Activated CD4-positive, alpha-beta memory T cell treated with anti-CD3 and anti-CD28 coated beads for 36 hours (primary cell): ENCODE results near the gene BET1L. TPM values are rescaled to one million over a fixed set of nuclear protein-coding genes. Genes with fewer than 3 reads are reported as not detected.
A peak's percentile ranks its signal among the peaks of the same experiment; 100 is the strongest.
"Not testable (repeated sequence)": the region's sequence is repeated elsewhere in the genome, so short reads cannot be mapped to it uniquely, and the experiment has no call there.

Experiments
- CTCF ChIA-PET: fragments of 350-600 bp; sonication (Branson Sonifier 250); formaldehyde crosslinking; loops from one replicate; lab custom pipeline; 2021; ENCODE audit warnings: antibody characterized with exemption, inconsistent platforms; lab: Charles Lee
- POLR2A ChIA-PET: fragments of 350-600 bp; sonication (Branson Sonifier 250); formaldehyde crosslinking; loops from one replicate; lab custom pipeline; 2021; ENCODE audit warnings: antibody characterized with exemption; lab: Charles Lee
- DNase-seq: peaks from one replicate; pipeline ENCODE4 v3.0.0-alpha.2; 2020
- H3K27ac Mint-ChIP-seq: one replicate; pipeline ENCODE4 v1.8.0; 2021; ENCODE audit warnings: mixed read lengths
- H3K27me3 Mint-ChIP-seq: one replicate; pipeline ENCODE4 v1.8.0; 2021; ENCODE audit warnings: mixed read lengths
- H3K36me3 Mint-ChIP-seq: one replicate; pipeline ENCODE4 v1.8.0; 2021; ENCODE audit warnings: mixed read lengths
- H3K4me1 Mint-ChIP-seq: one replicate; pipeline ENCODE4 v1.8.0; 2021; ENCODE audit warnings: low read depth, mixed read lengths
- H3K4me3 Mint-ChIP-seq: one replicate; pipeline ENCODE4 v1.8.0; 2021; ENCODE audit warnings: mild to moderate bottlenecking, mixed read lengths
- H3K9me3 Mint-ChIP-seq: one replicate; pipeline ENCODE4 v1.8.0; 2021; ENCODE audit warnings: mixed read lengths
- intact Hi-C: fragments of 100-400 bp; cut with micrococcal nuclease; formaldehyde crosslinking; loops from one replicate; pipeline ENCODE4 v1.15.1; 2023
- total RNA-seq, 2 experiments: library from RNA; stranded (reverse); gene quantifications; one replicate each; pipeline ENCODE4 v1.2.3, GENCODE V29; 2021

The BET1L gene
- total RNA-seq, 2 experiments from 2014 or later: 51.0 to 53.2 TPM

GRCh38 chr11:190546-190945 is 16.7 kb downstream of the BET1L start:
- not testable (repeated sequence) for H3K27ac Mint-ChIP-seq

DNA sequence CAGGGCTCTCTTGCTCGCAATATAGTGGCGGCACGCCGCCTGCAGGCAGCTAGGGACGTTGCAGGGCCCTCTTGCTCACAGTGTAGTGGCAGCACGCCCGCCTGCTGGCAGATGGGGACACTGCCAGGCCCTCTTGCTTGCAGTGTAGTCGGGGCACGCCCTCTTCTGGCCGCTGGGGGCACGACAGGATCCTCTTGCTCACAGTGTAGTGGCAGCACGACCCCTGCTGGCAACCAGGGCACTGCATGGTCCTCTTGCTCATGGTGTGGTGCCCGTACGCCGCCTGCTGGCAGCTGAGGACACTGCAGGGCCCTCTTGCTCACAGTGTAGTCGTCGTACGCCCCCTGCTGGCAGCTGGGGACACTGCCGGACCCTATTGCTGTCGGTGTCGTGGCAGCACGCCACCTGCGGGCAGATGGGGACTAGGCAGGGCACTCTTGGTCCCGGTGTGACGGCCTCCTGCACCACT is 17.3 kb downstream of the BET1L start:
- DNase-seq: peak; percentile 76
- H3K9me3 Mint-ChIP-seq, H3K4me3 Mint-ChIP-seq, POLR2A ChIA-PET, H3K36me3 Mint-ChIP-seq, intact Hi-C loops, CTCF ChIA-PET, H3K27me3 Mint-ChIP-seq, H3K27ac Mint-ChIP-seq: not testable (repeated sequence)
- peaks cover 11% of the 10 kb centered on the region for H3K4me1 Mint-ChIP-seq

More at GRCh38 chr11:190546-190945, 16.7 kb downstream of the BET1L start:
- H3K4me3 Mint-ChIP-seq, CTCF ChIA-PET, DNase-seq, H3K9me3 Mint-ChIP-seq, intact Hi-C loops, POLR2A ChIA-PET, H3K36me3 Mint-ChIP-seq, H3K27me3 Mint-ChIP-seq: not testable (repeated sequence)
- peaks cover 11% of the 10 kb centered on the region for H3K4me1 Mint-ChIP-seq

DNA sequence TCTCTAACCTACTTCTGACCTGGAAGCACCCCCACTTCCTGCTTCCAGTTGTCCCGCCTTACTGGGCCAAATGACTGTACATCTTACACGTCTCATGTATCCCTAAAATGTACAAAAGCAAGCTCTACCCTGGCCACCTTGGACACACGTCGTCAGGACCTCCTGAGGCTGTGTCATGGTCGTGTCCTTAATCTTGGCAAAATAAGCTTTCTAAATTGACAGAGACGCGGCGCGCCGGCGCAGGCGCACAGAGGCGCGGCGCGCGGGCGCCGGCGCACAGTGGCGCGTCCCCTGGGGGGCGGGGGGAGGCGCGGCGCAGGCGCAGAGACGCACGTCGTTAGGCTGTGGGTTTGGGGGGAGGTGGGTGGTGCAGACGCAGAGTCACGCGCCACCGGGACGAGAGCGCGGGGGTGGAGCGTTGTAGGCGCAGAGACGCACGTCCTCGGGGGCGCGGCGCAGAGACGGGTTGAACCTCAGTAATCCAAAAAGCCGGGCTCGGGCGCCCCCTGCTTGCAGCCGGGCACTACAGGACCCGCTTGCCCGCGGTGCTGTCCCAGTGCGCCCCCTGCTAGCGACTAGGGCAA is 17.9 kb downstream of the BET1L start:
- H3K9me3 Mint-ChIP-seq, intact Hi-C loops, H3K27me3 Mint-ChIP-seq, DNase-seq, CTCF ChIA-PET, H3K4me3 Mint-ChIP-seq, H3K27ac Mint-ChIP-seq, H3K36me3 Mint-ChIP-seq, POLR2A ChIA-PET: not testable (repeated sequence)
- H3K4me1 Mint-ChIP-seq: peaks cover 11% of the 10 kb centered on the region

DNA sequence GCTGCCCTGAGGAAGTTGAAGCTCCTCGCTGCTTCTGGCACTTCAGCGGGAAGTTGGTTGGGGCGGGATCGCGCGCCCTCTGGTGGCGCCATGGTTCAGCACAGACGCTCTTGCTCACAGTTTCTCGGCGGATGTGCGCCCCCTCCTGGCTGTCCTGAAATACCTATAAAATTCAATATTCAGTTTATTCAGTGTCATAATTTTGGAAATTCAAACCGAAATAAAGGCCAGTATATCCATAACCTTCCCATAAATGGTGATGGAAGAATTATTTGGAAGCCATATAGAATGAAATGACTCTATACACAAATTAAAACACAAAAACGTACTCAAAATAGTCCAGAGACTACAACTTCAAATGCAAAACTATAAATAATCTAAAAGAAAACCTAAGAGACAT is 27.0 kb downstream of the BET1L start:
- intact Hi-C loops, POLR2A ChIA-PET, H3K27ac Mint-ChIP-seq, H3K36me3 Mint-ChIP-seq, H3K27me3 Mint-ChIP-seq, CTCF ChIA-PET, H3K4me3 Mint-ChIP-seq, DNase-seq, H3K4me1 Mint-ChIP-seq, H3K9me3 Mint-ChIP-seq: not testable (repeated sequence)

Other genes with a start within 250 kb of the BET1L start
- not detected for gene SCGB1C1, start 14.3 kb downstream of the BET1L start, total RNA-seq
- gene RIC8A, start 309 bp upstream of the BET1L start, total RNA-seq: 100 to 1,000 TPM; 100 to 104 TPM
- 10 to 100 TPM; 16.1 to 17.6 TPM for gene SIRT3, start 28.9 kb upstream of the BET1L start, total RNA-seq
- 100 to 1,000 TPM; 210 to 214 TPM for gene PSMD13, start 29.6 kb upstream of the BET1L start, total RNA-seq
- gene NLRP6, start 71.0 kb upstream of the BET1L start, total RNA-seq: 1 to 10 TPM in 1 of 2 experiments, under 1 TPM in 1; 0.99 to 1.2 TPM
- gene PGGHG, start 81.7 kb upstream of the BET1L start, total RNA-seq: 10 to 100 TPM; 74.3 to 75.0 TPM
- not detected for gene IFITM5, start 92.1 kb upstream of the BET1L start, total RNA-seq
- gene IFITM2, start 100.4 kb upstream of the BET1L start, total RNA-seq: 100 to 1,000 TPM; 525 to 561 TPM
- 100 to 1,000 TPM; 195 to 200 TPM for gene IFITM1, start 106.6 kb upstream of the BET1L start, total RNA-seq
- gene IFITM3, start 113.5 kb upstream of the BET1L start, total RNA-seq: 10 to 100 TPM; 25.6 TPM
- gene B4GALNT4, start 162.1 kb upstream of the BET1L start, total RNA-seq: 1 to 10 TPM; 2.1 to 4.0 TPM
- gene PKP3, start 186.8 kb upstream of the BET1L start, total RNA-seq: under 1 TPM in 1 of 2 experiments, not detected in 1; 0.40 TPM
- 10 to 100 TPM; 55.0 to 57.2 TPM for gene SIGIRR, start 207.6 kb upstream of the BET1L start, total RNA-seq
- 10 to 100 TPM; 41.7 to 45.6 TPM for gene ANO9, start 234.6 kb upstream of the BET1L start, total RNA-seq
- gene PTDSS2, start 242.9 kb upstream of the BET1L start, total RNA-seq: 10 to 100 TPM; 15.0 to 16.7 TPM